MG63 (cell line): ENCODE measurements around the gene SMIM26. TPM values are rescaled to one million over a fixed set of nuclear protein-coding genes. Genes with fewer than 3 reads are reported as not detected.
A peak's percentile ranks its signal among the peaks of the same experiment; 100 is the strongest.
"Not testable (repeated sequence)": the region's sequence is repeated elsewhere in the genome, so short reads cannot be mapped to it uniquely, and the experiment has no call there.

ENCODE experiments used
- DNase-seq: peaks from one replicate; pipeline ENCODE4 v3.0.0-alpha.2; 2020
- H3K27me3 ChIP-seq: fragments of 250-450 bp; sonication (Bioruptor Pico); 2 replicates; pipeline ENCODE4 v1.5.1; 2020; ENCODE audit warnings: mild to moderate bottlenecking, moderate library complexity
- H3K36me3 ChIP-seq: fragments of 250-450 bp; sonication (Bioruptor Pico); 2 replicates; pipeline ENCODE4 v1.5.1; 2020; ENCODE audit warnings: mild to moderate bottlenecking, moderate library complexity
- H3K4me3 ChIP-seq: fragments of 250-450 bp; sonication (Bioruptor Pico); 2 replicates; pipeline ENCODE4 v1.5.1; 2020; ENCODE audit warnings: mild to moderate bottlenecking, moderate library complexity
- H3K9me3 ChIP-seq: fragments of 250-450 bp; sonication (Bioruptor Pico); 2 replicates; pipeline ENCODE4 v1.5.1; 2020; ENCODE audit warnings: mild to moderate bottlenecking, moderate library complexity
- total RNA-seq: library from RNA; depleted of rRNA; stranded (reverse); fragments of >200 nt; shearing (Covaris generic); gene quantifications from 2 replicates; pipeline ENCODE4 v1.2.3, GENCODE V29; 2014; ENCODE audit warnings: low replicate concordance; rRNA removed

The SMIM26 gene, protein sequence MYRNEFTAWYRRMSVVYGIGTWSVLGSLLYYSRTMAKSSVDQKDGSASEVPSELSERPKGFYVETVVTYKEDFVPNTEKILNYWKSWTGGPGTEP
- total RNA-seq: 32.8 and 200 TPM in 2 replicates

DNA sequence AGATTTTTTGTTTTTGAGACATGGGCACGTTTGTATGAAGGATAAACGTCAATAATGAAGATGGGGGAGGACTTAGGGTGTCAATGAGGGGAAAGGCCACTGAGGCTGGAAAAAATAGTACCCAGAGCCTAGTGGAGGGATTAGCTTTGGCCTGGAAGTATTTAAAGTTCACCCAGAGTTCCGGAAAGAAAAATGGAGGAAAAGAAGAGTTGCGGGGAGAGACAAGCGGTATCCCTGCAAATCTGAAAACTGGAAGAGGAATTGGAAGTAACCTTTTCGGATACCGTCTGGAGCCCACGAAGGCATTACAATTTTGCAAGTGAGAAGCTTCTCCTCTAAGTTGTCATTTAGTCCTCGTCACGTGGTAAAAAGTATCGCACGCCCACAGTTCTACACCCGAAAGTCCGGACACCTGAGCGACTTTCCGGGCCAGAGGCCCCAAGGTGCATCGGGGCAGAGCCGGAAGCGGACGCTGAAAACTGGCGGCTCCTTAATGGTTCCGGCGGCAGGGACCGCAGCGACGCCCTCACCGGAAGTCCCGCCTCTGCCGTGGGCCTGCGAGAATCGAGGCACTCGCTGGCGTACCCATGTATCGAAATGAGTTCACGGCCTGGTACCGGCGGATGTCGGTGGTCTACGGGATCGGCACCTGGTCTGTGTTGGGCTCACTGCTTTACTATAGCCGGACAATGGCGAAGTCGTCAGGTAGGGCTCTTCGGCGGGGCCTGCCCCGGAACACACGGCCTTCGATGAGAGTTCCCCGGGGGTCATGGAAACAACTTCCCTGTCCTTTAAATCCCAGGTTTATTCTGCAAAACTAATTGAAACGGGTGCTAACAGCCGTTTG, at the start of gene SMIM26:
Gene SMIM26 (plus strand): TSS at position 541 of the 847 bp plus-strand sequence. CDS start 47 bp downstream, at position 588.
- Histone ChIP-seq H3K27me3 (no peaks in the 10 kb centered on the region), H3K9me3 (no peaks in the 10 kb centered on the region), H3K4me3 (peak within 1 kb of the TSS; percentile 87), H3K36me3 (peaks cover 3% of the 10 kb centered on the region)
- peak; percentile 91 for DNase-seq

DNA sequence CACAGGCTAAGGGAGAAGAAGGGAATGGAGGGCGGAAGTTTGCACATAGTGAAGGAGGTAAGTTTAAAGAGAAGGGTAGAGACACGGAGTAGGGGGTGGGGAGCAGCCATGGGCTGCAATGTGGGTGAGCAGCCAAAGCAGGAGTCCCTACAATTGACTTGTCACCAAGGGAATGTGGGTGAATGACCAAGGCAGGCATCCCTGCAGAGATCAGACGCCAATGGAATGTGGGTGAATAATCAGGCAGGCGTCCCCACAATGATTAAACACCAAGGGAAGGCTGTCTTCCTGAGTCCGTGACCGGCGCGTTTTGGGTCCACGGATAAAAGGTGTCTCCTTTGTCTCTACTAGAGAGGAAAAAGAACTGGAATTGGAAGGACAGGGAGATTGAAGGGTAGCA, 45.2 kb upstream of the SMIM26 start:
- DNase-seq, H3K27me3 ChIP-seq, H3K9me3 ChIP-seq, H3K4me3 ChIP-seq: not testable (repeated sequence)
- peaks cover 16% of the 10 kb centered on the region for H3K36me3 ChIP-seq

DNA sequence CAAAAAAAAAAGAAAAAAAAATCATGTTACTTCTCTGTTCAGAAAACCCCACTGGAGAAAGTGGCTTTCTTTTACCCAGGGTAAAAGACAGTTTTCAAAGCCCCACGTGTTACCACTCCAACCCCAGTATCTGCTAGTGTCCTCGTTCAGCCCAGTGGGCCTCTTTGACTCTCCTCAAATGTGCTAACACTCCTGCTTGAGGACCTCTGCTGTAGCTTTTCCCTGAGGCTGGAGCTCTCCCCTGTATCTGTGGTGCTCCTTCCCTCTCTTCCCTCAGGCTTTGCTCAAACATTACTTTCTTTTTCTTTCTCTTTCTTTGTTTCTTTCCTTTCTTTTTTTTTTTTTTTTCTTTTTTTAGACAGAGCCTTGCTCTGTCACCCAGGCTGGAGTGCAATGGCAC, 44.2 kb upstream of the SMIM26 start:
- no peaks in the 10 kb centered on the region for H3K9me3 ChIP-seq
- H3K36me3 ChIP-seq: peaks cover 23% of the 10 kb centered on the region
- no peak for DNase-seq
- H3K4me3 ChIP-seq: no peak overlapping the region
- no peaks in the 10 kb centered on the region for H3K27me3 ChIP-seq

DNA sequence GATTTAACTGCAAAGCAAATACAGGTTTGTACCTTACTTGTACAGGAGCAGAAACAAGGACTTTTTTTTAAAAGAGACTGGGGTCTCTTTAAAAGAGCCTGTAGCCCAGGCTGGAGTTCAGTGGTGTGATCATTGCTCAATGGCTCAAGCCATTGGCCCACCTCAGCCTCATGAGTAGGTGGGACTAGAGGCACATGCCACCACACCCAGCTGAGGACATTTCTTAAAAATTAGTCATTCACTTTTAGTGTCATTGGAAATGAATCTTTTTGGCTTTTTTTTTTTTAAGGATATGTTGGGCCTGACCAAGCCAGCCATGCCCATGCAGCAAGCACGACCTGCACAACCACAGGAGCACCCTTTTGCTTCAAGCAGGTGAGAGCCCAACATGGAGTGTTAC, 42.6 kb upstream of the SMIM26 start:
- Histone ChIP-seq H3K9me3 (no peaks in the 10 kb centered on the region), H3K4me3 (no peak overlapping the region), H3K36me3 (peaks cover 32% of the 10 kb centered on the region), H3K27me3 (no peaks in the 10 kb centered on the region)
- peak; percentile 59 for DNase-seq

DNA sequence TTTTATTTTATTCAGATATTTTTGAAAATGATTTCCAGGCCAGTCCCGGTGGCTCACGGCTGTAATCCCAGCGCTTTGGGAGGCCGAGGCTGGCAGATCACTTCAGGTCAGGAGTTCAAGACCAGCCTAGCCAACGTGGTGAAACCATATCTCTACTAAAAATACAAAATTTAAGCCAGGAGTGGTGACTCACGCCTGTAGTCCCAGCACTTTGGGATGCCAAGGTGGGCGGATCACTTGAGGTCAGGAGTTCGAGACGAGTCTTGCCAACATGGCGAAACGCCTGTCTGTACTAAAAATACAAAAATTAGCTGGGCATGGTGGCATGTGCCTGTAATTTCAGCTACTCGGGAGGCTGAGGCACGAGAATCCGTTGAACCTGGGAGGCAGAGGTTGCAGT, 40.5 kb upstream of the SMIM26 start:
- H3K27me3 ChIP-seq, H3K9me3 ChIP-seq, H3K4me3 ChIP-seq: not testable (repeated sequence)
- peak; percentile 71 for DNase-seq
- H3K36me3 ChIP-seq: peaks cover 38% of the 10 kb centered on the region

DNA sequence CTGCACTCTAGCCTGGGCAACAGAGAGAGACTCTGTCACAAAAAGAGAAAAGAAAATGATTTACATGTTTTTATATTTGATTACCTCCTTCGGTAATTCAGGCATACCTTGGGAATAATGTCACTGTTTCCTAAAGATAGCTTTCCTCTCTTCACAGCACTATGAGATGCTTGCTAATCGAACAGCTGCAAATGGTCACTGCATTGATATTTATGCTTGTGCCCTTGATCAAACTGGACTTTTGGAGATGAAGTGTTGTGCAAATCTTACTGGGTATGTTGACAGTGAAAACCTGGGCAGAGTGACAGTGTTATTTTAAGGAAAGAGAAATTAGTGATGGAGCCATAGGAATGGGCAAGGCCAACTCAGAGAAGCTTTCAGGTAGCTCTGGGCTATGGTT, 39.9 kb upstream of the SMIM26 start:
- no peak for DNase-seq
- Histone ChIP-seq H3K4me3 (no peak overlapping the region), H3K9me3 (no peaks in the 10 kb centered on the region), H3K36me3 (peaks cover 44% of the 10 kb centered on the region), H3K27me3 (no peaks in the 10 kb centered on the region)

DNA sequence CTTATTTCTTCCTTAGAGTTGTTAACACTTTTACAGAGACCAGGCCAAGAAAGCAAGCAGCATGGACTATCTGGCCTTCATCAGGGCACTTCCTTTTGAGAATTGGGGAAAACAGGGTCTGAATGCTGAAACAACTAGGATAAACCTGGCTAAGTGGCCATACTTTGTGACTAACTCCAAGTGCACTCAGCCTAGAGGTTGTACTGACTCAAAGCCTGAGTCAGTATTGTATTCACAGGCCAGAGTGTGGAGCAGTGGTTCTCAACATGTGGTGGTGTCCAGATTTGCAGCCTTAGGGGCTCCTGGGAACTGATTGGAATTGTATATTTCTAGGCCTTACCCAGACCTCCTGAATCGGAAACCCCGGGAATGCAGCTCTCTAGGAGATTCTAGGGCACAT, 39.4 kb upstream of the SMIM26 start:
- no peaks in the 10 kb centered on the region for H3K9me3 ChIP-seq
- no peak overlapping the region for H3K4me3 ChIP-seq
- no peaks in the 10 kb centered on the region for H3K27me3 ChIP-seq
- peaks cover 47% of the 10 kb centered on the region for H3K36me3 ChIP-seq
- DNase-seq: peak; percentile 54

DNA sequence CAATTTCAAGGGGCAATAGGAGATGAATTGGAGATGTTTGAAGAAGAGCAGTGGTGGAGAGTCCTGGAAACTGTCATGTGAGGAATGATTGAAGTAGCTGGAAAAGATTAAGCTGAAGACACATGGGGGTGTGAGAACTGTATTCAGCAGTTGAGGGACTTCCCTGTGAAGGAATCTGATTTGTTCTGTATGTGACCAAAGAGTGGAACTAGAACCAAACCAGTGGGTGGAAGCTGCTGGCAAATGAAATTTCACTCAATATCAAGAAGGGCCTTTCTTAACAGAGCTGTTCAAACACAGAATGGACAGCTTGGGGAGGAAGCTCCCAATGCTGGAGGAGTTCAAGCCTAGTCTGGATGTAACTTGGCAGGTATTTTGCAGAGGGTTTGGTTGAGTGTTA, 38.2 kb upstream of the SMIM26 start:
- DNase-seq: no peak
- Histone ChIP-seq H3K36me3 (peaks cover 51% of the 10 kb centered on the region), H3K4me3 (no peak overlapping the region), H3K27me3 (no peaks in the 10 kb centered on the region), H3K9me3 (no peaks in the 10 kb centered on the region)

DNA sequence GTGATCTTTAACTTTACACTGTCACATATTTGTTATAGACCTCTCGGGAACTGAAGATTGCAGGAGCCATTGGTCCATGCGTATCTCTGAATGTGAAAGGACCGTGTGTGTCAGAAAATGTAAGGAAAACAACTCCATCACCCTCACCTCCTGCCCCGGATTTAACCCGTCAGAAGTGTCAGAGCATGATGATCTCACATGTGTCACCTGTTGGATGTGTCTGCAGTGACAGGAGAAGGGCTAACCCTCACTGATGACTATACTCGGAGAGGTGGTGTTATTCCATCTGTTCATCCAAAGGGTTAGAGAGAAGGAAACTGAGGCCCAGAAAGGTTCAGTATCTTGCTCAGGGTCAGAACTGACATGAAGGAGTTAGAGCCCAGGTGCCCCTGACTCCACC, 34.6 kb upstream of the SMIM26 start:
- DNase-seq: no peak
- peaks cover 36% of the 10 kb centered on the region for H3K36me3 ChIP-seq
- H3K4me3 ChIP-seq: no peak overlapping the region
- no peaks in the 10 kb centered on the region for H3K9me3 ChIP-seq
- H3K27me3 ChIP-seq: no peaks in the 10 kb centered on the region

DNA sequence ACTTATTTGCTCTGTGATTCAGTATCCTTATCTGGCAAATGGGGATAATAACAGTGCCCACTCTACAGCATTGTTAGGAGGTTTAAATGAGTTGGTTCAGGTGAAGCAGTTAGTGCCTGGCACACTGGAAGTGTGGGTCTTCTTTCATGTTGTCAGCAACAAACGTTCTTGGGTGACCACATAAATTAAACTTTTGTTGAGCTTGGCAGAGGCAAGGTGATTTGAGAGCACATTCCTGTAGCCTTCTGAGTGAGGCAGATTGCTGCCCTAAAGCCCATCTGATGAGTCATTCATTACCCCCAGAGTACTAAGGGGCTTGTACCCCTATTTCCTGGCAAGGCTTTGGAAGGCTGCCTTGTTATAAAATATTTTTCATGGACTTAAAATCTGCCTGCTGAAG, 33.7 kb upstream of the SMIM26 start:
- DNase-seq: no peak
- Histone ChIP-seq H3K9me3 (no peaks in the 10 kb centered on the region), H3K27me3 (no peaks in the 10 kb centered on the region), H3K36me3 (peaks cover 31% of the 10 kb centered on the region), H3K4me3 (no peak overlapping the region)

DNA sequence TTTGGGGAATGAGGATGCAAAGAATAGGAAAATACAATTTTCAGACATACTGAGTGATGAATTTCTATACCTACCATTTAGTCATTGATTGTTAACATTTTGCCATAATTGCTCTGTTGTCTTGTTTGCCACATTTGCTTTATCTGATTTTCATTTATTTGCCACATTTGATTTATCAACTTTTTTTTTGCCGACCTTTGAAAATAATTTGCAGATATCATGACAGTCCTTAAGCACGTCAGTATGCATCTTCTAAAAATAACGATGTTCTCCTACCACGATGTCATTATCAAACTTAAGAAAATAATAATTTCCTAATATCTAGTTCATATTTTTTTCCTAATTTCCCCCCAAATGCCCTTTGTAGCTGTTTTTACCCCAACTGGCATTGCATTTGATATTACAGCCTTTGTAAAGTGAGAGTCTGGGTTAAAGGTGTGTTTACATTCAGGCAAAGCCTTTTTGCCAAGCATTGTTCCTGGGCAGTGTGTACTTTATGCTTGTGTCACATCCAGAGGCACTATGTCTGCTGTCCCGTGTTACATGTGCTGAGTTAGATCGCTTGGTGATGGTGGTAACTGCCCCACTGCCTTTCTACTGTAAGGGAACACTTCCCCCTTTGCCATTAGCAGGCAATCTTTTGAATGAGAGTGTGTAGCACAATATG, 33.1 kb upstream of the SMIM26 start:
- no peak for DNase-seq

DNA sequence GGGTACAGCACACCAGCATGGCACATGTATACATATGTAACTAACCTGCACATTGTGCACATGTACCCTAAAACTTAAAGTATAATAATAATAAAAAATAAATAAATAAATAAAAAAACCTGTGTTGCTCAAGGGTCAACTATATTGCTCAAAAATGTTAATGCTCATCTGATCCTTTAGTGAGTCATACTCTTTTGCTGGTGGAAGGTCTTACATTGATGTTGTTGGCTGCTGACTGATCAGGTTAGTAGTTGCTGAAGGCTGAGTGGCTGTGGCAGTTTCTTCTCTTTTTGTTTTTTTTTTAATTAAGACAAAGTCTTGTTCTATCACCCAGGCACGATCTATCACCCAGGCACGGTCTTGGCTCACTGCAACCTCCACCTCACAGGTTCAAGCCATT, 29.6 kb upstream of the SMIM26 start:
- no peak for DNase-seq
- H3K27me3 ChIP-seq: no peaks in the 10 kb centered on the region

More for the DNA sequence above, 33.1 kb upstream of the SMIM26 start:
- Histone ChIP-seq H3K9me3 (no peaks in the 10 kb centered on the region), H3K36me3 (peaks cover 25% of the 10 kb centered on the region), H3K27me3 (no peaks in the 10 kb centered on the region), H3K4me3 (no peak overlapping the region)

DNA sequence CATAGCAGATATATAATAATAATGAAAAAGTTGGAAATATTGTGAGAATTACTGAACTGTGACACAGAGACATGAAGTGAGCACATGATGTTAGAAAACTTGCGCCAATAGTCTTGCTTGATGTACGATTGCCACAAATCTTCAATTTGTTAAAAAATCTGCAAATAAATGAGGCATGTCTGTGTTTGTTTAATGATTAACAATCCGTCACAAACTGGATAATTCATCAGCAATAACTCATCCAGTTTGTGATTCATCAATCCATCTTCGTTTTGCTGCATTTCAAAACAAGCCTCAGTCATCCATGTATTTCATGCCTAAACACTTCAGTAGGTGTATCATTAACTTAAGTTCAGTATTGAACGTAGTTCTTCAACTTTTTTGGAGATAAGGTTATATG, 25.5 kb upstream of the SMIM26 start:
- no peak overlapping the region for H3K4me3 ChIP-seq
- DNase-seq: no peak
- H3K36me3 ChIP-seq: peaks cover 4% of the 10 kb centered on the region
- H3K27me3 ChIP-seq: no peaks in the 10 kb centered on the region
- H3K9me3 ChIP-seq: no peaks in the 10 kb centered on the region

More for the DNA sequence above, 29.6 kb upstream of the SMIM26 start:
- Histone ChIP-seq H3K9me3 (no peaks in the 10 kb centered on the region), H3K36me3 (peaks cover 13% of the 10 kb centered on the region), H3K4me3 (no peak overlapping the region)

DNA sequence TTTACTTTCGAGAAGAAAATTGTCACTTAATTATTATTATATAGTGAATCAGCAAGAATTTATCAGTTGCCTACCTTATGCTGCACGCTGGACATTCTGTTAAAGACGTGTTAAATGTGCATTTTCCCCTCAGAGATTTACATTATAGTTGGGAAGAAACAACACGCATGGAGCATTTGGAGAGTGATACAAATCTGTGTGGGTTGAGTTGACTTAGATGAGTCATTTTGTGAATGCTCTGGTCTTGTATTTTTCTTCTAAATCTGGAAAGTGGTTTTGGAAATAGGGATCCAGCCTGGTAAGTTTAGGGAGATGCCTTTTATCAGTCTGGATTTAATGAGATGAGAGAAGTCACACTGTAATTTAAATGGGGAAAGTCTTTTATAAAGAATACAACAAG, 24.0 kb upstream of the SMIM26 start:
- Histone ChIP-seq H3K36me3 (peaks cover 4% of the 10 kb centered on the region), H3K4me3 (no peak overlapping the region), H3K27me3 (no peaks in the 10 kb centered on the region), H3K9me3 (no peaks in the 10 kb centered on the region)
- DNase-seq: no peak

DNA sequence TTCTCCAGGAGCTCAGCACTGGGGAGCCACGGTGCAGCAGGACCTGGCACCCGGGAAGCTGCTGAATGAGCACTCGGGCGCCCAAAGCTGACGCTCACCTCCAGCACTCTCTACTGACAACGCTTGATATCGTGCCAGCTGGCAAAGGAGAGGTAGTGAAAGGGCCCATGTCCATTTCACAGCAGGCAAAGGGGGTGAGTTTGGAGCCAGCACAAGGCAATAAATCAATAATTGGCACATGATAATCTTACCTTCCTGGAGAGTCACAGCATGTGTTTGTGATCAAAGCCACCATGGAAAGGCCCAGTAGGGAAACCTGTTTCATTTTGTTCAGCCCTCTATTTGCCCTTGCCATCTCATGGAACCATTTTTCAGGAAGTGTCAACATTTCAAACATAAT, 23.3 kb upstream of the SMIM26 start:
- Histone ChIP-seq H3K9me3 (no peaks in the 10 kb centered on the region), H3K36me3 (peaks cover 4% of the 10 kb centered on the region), H3K27me3 (no peaks in the 10 kb centered on the region), H3K4me3 (no peak overlapping the region)
- DNase-seq: no peak

DNA sequence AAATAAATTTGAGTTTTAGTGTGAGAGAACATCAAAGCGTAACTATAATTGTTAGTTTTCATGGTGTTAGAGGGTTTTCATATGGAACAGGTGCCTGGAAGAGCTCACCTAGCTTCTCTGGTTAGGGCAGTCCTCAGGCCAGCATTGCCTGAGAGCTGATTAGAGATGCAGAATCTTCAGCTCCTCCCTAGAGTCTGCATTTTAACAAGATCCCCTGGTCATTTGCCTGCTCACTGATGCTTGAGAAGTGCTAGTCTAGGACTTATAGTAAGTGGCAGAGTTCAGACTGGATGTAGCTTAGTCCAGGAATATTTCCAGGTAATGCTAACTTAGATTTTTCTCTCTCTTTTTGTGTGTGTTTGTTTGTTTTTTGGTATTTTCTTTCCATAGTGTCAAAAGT, 21.7 kb upstream of the SMIM26 start:
- Histone ChIP-seq H3K9me3 (no peaks in the 10 kb centered on the region), H3K27me3 (no peaks in the 10 kb centered on the region), H3K36me3 (peaks cover 7% of the 10 kb centered on the region; the same call in 1 of the 2 replicates), H3K4me3 (no peak overlapping the region)
- no peak for DNase-seq

DNA sequence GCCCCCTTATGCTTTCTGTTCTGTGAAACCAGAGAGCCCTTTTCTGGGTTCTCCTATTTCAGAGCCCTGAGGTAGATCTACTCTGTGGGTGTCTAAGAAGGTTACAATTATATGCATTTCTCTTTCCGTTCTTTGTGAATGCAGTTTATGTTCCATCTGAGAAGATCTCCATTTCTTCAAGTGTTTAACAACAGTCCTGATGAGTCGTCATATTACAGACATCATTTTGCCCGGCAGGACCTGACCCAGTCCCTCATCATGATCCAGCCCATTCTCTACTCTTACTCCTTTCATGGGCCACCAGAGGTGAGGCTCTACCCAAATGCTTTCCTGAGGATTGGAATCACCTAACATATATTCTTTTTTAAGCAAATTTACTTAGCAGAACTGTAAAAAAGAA, 18.8 kb upstream of the SMIM26 start:
- H3K36me3 ChIP-seq: peaks cover 10% of the 10 kb centered on the region; the same call in 1 of the 2 replicates

More for the DNA sequence above, 18.8 kb upstream of the SMIM26 start:
- no peak for DNase-seq
- no peaks in the 10 kb centered on the region for H3K27me3 ChIP-seq
- no peak overlapping the region for H3K4me3 ChIP-seq
- H3K9me3 ChIP-seq: no peaks in the 10 kb centered on the region
